Gastrocnemius medialis (tissue), 4 donors: ENCODE measurements around the gene SARS1.

ENCODE experiments used
- CTCF ChIP-seq, 5 experiments: fragments of 450-650 bp in 3 of 5; fragments of 200-600 bp in 2 of 5; sonication (generic) in 2 of 5; IDR thresholded peaks in 4 of 5; conservative IDR thresholded peaks in 1 of 5; 1 replicate in 4 of 5; 2 replicates in 1 of 5; pipeline ENCODE4 v1.5.1; 2016 to 2019; ENCODE audit warnings: antibody characterized with exemption in 5 of 5, mild to moderate bottlenecking in 3 of 5, moderate library complexity in 3 of 5
- POLR2A ChIP-seq, 2 donors: fragments of 450-650 bp; IDR thresholded peaks; one replicate each; pipeline ENCODE4 v1.6.1; 2017; ENCODE audit warnings: antibody characterized with exemption in 2 of 2, mild to moderate bottlenecking in 2 of 2, moderate library complexity in 2 of 2

- TF ChIP-seq CTCF (IDR thresholded peaks at IDR 0.05 in 4 of 5, conservative IDR thresholded peaks at IDR 0.05 in 1 of 5) (no peak), POLR2A (IDR thresholded peaks at IDR 0.05) (no peak)
Observed at GRCh38 chr1:109197158-109198042, 16.3 kb upstream of the SARS1 start.
